GM21390 (cell line): ENCODE results near the gene NXPE3.

Experiments
- ATAC-seq: cut with Tn5 transposase; IDR thresholded peaks from one replicate; pipeline ENCODE4 v1.9.1; 2021; ENCODE audit not compliant: unreplicated experiment

NXPE3 gene

GRCh38 chr3:101802179-101802578, 23.2 kb downstream of the NXPE3 start:
- ATAC-seq: no peak

- peak; percentile 96 for ATAC-seq
These were observed 24.3 kb downstream of the NXPE3 start for GRCh38 chr3:101803173-101803782.

- ATAC-seq: no peak
These were observed 24.9 kb downstream of the NXPE3 start for GRCh38 chr3:101803939-101804338.

GRCh38 chr3:101806491-101806890, 27.5 kb downstream of the NXPE3 start:
- no peak for ATAC-seq

- ATAC-seq: peak; percentile 63
These were observed 28.9 kb downstream of the NXPE3 start for GRCh38 chr3:101807888-101808287.

GRCh38 chr3:101809178-101810021, 30.4 kb downstream of the NXPE3 start:
- no peak for ATAC-seq

GRCh38 chr3:101810022-101810418, 31.0 kb downstream of the NXPE3 start:
- ATAC-seq: no peak

- ATAC-seq: no peak
These were observed 32.9 kb downstream of the NXPE3 start for GRCh38 chr3:101811875-101812274.

- no peak for ATAC-seq
These were observed 33.9 kb downstream of the NXPE3 start for GRCh38 chr3:101812895-101813294.

GRCh38 chr3:101813817-101814440, 34.9 kb downstream of the NXPE3 start:
- ATAC-seq: no peak

- ATAC-seq: no peak
These were observed 35.8 kb downstream of the NXPE3 start for GRCh38 chr3:101814835-101815234.

- no peak for ATAC-seq
These were observed 37.5 kb downstream of the NXPE3 start for GRCh38 chr3:101816215-101817149.

GRCh38 chr3:101817992-101818391, 39.0 kb downstream of the NXPE3 start:
- no peak for ATAC-seq

GRCh38 chr3:101819649-101820206, 40.7 kb downstream of the NXPE3 start:
- ATAC-seq: no peak

- no peak for ATAC-seq
These were observed 42.5 kb downstream of the NXPE3 start for GRCh38 chr3:101821503-101821902.

GRCh38 chr3:101823525-101823924, 44.5 kb downstream of the NXPE3 start:
- no peak for ATAC-seq

GRCh38 chr3:101824702-101825101, 45.7 kb downstream of the NXPE3 start:
- no peak for ATAC-seq

GRCh38 chr3:101825904-101826445, 47.0 kb downstream of the NXPE3 start:
- ATAC-seq: no peak

GRCh38 chr3:101827211-101828174, 48.5 kb downstream of the NXPE3 start:
- peak; percentile 87 for ATAC-seq
